SJSA1 (cell line): ENCODE measurements around the gene APCDD1. TPM values are rescaled to one million over a fixed set of nuclear protein-coding genes. Genes with fewer than 3 reads are reported as not detected.

Experiments used
- DNase-seq, 2 experiments: peaks; one replicate each; pipeline ENCODE4 v3.0.0-alpha.2; 2015 to 2020; ENCODE audit warnings: low spot score in 2 of 2, low read depth in 1 of 2
- H3K27ac ChIP-seq: fragments of 250-450 bp; sonication (Bioruptor Pico); 2 replicates; pipeline ENCODE4 v1.5.1; 2020; ENCODE audit warnings: mild to moderate bottlenecking, moderate library complexity
- H3K27me3 ChIP-seq: fragments of 250-450 bp; sonication (Bioruptor Pico); replicated peaks from 2 replicates; pipeline ENCODE4 v1.5.1; 2020; ENCODE audit warnings: mild to moderate bottlenecking, moderate library complexity
- H3K36me3 ChIP-seq: fragments of 250-450 bp; sonication (Bioruptor Pico); 2 replicates; pipeline ENCODE4 v1.5.1; 2020; ENCODE audit warnings: mild to moderate bottlenecking
- H3K4me1 ChIP-seq: fragments of 250-450 bp; sonication (Bioruptor Pico); replicated peaks from 2 replicates; pipeline ENCODE4 v1.6.1; 2021; ENCODE audit warnings: mild to moderate bottlenecking
- H3K4me3 ChIP-seq: fragments of 250-450 bp; sonication (Bioruptor Pico); 2 replicates; pipeline ENCODE4 v1.5.1; 2020; ENCODE audit warnings: mild to moderate bottlenecking
- H3K9me3 ChIP-seq: fragments of 250-450 bp; sonication (Bioruptor Pico); replicated peaks from 2 replicates; pipeline ENCODE4 v1.5.1; 2020; ENCODE audit warnings: mild to moderate bottlenecking
- total RNA-seq: library from RNA; depleted of rRNA; stranded (reverse); fragments of >200 nt; shearing (Covaris generic); gene quantifications from 2 replicates; pipeline ENCODE4 v1.2.3, GENCODE V29; 2014

The APCDD1 gene
- total RNA-seq, 1 experiment from 2014 or later: not detected

GRCh38 chr18:10477121-10477862, 22.9 kb downstream of the APCDD1 start:
- no peak for DNase-seq
- no peaks in the 10 kb centered on the region for H3K9me3 ChIP-seq
- H3K4me3 ChIP-seq: no peak overlapping the region
- no peaks in the 10 kb centered on the region for H3K36me3 ChIP-seq
- H3K27ac ChIP-seq: no peak overlapping the region
- H3K27me3 ChIP-seq: peaks cover 21% of the 10 kb centered on the region; the same call in 1 of the 2 replicates
- no peaks in the 10 kb centered on the region for H3K4me1 ChIP-seq

GRCh38 chr18:10477863-10478260, 23.4 kb downstream of the APCDD1 start:
- Histone ChIP-seq H3K4me1 (no peaks in the 10 kb centered on the region), H3K36me3 (no peaks in the 10 kb centered on the region), H3K9me3 (no peaks in the 10 kb centered on the region), H3K27me3 (peaks cover 21% of the 10 kb centered on the region; the same call in 1 of the 2 replicates), H3K4me3 (no peak overlapping the region), H3K27ac (no peak overlapping the region)
- DNase-seq: no peak

GRCh38 chr18:10481831-10482230, 27.4 kb downstream of the APCDD1 start:
- Histone ChIP-seq H3K4me3 (no peak overlapping the region), H3K36me3 (no peaks in the 10 kb centered on the region), H3K27ac (no peak overlapping the region), H3K27me3 (peaks cover 9% of the 10 kb centered on the region; the same call in 1 of the 2 replicates), H3K4me1 (no peaks in the 10 kb centered on the region), H3K9me3 (no peaks in the 10 kb centered on the region)
- DNase-seq: no peak

- H3K27ac ChIP-seq: no peak overlapping the region
- no peak for DNase-seq
- no peaks in the 10 kb centered on the region for H3K4me1 ChIP-seq
These were observed 28.0 kb downstream of the APCDD1 start for GRCh38 chr18:10482363-10482984.

GRCh38 chr18:10482985-10483949, 28.8 kb downstream of the APCDD1 start:
- Histone ChIP-seq H3K27ac (no peak overlapping the region), H3K9me3 (no peaks in the 10 kb centered on the region), H3K27me3 (0 out of 2 replicates have a peak, but pooled peaks cover 7% of the 10 kb centered on the region), H3K4me1 (no peaks in the 10 kb centered on the region), H3K36me3 (no peaks in the 10 kb centered on the region), H3K4me3 (no peak overlapping the region)
- no peak for DNase-seq

More at GRCh38 chr18:10482363-10482984, 28.0 kb downstream of the APCDD1 start:
- Histone ChIP-seq H3K4me3 (no peak overlapping the region), H3K9me3 (no peaks in the 10 kb centered on the region), H3K27me3 (0 out of 2 replicates have a peak, but pooled peaks cover 9% of the 10 kb centered on the region), H3K36me3 (no peaks in the 10 kb centered on the region)

GRCh38 chr18:10485475-10485874, 31.0 kb downstream of the APCDD1 start:
- no peak for DNase-seq
- Histone ChIP-seq H3K4me3 (no peak overlapping the region), H3K27me3 (0 out of 2 replicates have a peak, but pooled peaks cover 4% of the 10 kb centered on the region), H3K9me3 (no peaks in the 10 kb centered on the region), H3K36me3 (no peaks in the 10 kb centered on the region), H3K27ac (no peak overlapping the region), H3K4me1 (no peaks in the 10 kb centered on the region)

- DNase-seq: no peak
- H3K27me3 ChIP-seq: no peaks in the 10 kb centered on the region
- H3K9me3 ChIP-seq: no peaks in the 10 kb centered on the region
- H3K4me3 ChIP-seq: no peak overlapping the region
- no peaks in the 10 kb centered on the region for H3K36me3 ChIP-seq
- no peaks in the 10 kb centered on the region for H3K4me1 ChIP-seq
- no peak overlapping the region for H3K27ac ChIP-seq
These were observed 31.9 kb downstream of the APCDD1 start for GRCh38 chr18:10486362-10486761.

- Histone ChIP-seq H3K4me3 (no peak overlapping the region), H3K4me1 (no peaks in the 10 kb centered on the region), H3K9me3 (no peaks in the 10 kb centered on the region), H3K36me3 (no peaks in the 10 kb centered on the region), H3K27me3 (no peaks in the 10 kb centered on the region), H3K27ac (no peak overlapping the region)
- DNase-seq: no peak
These were observed 32.7 kb downstream of the APCDD1 start for GRCh38 chr18:10487154-10487553.

- H3K36me3 ChIP-seq: no peaks in the 10 kb centered on the region
- H3K27ac ChIP-seq: no peak overlapping the region
- H3K9me3 ChIP-seq: no peaks in the 10 kb centered on the region
- H3K4me3 ChIP-seq: no peak overlapping the region
- H3K27me3 ChIP-seq: no peaks in the 10 kb centered on the region
- H3K4me1 ChIP-seq: no peaks in the 10 kb centered on the region
- no peak for DNase-seq
These were observed 33.6 kb downstream of the APCDD1 start for GRCh38 chr18:10488017-10488416.

- no peak overlapping the region for H3K27ac ChIP-seq
- H3K4me1 ChIP-seq: no peaks in the 10 kb centered on the region
- H3K9me3 ChIP-seq: no peaks in the 10 kb centered on the region
- no peaks in the 10 kb centered on the region for H3K27me3 ChIP-seq
- DNase-seq: no peak
- H3K4me3 ChIP-seq: no peak overlapping the region
- no peaks in the 10 kb centered on the region for H3K36me3 ChIP-seq
These were observed 36.1 kb downstream of the APCDD1 start for GRCh38 chr18:10490401-10491165.

GRCh38 chr18:10495936-10496335, 41.5 kb downstream of the APCDD1 start:
- H3K9me3 ChIP-seq: no peaks in the 10 kb centered on the region
- DNase-seq: no peak
- no peaks in the 10 kb centered on the region for H3K27me3 ChIP-seq
- H3K27ac ChIP-seq: no peak overlapping the region
- H3K4me1 ChIP-seq: no peaks in the 10 kb centered on the region
- H3K36me3 ChIP-seq: no peaks in the 10 kb centered on the region
- no peak overlapping the region for H3K4me3 ChIP-seq

- H3K4me1 ChIP-seq: no peaks in the 10 kb centered on the region
- DNase-seq: no peak
- H3K9me3 ChIP-seq: no peaks in the 10 kb centered on the region
- no peak overlapping the region for H3K4me3 ChIP-seq
- H3K36me3 ChIP-seq: no peaks in the 10 kb centered on the region
- H3K27ac ChIP-seq: no peak overlapping the region
- H3K27me3 ChIP-seq: no peaks in the 10 kb centered on the region
These were observed 42.8 kb downstream of the APCDD1 start for GRCh38 chr18:10497206-10497749.

GRCh38 chr18:10499230-10499629, 44.8 kb downstream of the APCDD1 start:
- Histone ChIP-seq H3K4me1 (no peaks in the 10 kb centered on the region), H3K27me3 (no peaks in the 10 kb centered on the region), H3K27ac (no peak overlapping the region), H3K36me3 (no peaks in the 10 kb centered on the region), H3K9me3 (no peaks in the 10 kb centered on the region), H3K4me3 (no peak overlapping the region)
- DNase-seq: no peak
